NT2/D1 (cell line): ENCODE results near the gene PLA2G6.

Experiments used
- SUZ12 ChIP-seq: IDR thresholded peaks from 2 replicates; pipeline ENCODE4 v1.6.1; 2011; ENCODE audit not compliant: insufficient read length, insufficient read depth; ENCODE audit errors: extremely low read depth
- YY1 ChIP-seq: IDR thresholded peaks from 2 replicates; pipeline ENCODE4 v1.6.1; 2011; ENCODE audit not compliant: insufficient read length, insufficient read depth
- ZNF274 ChIP-seq: IDR thresholded peaks from 2 replicates; pipeline ENCODE4 v1.6.1; 2011; ENCODE audit warnings: mild to moderate bottlenecking, low read depth, low read length

- TF ChIP-seq ZNF274 (no peak), SUZ12 (no peak), YY1 (no peak)
Observed at GRCh38 chr22:38148245-38148644, 33.4 kb downstream of the PLA2G6 start.
